Nephron (organoid): ENCODE results near the gene CACNA2D3.
"Not testable (repeated sequence)": the region's sequence is repeated elsewhere in the genome, so short reads cannot be mapped to it uniquely, and the experiment has no call there.

Experiments
- H3K27ac Mint-ChIP-seq, 3 experiments: 2 replicates each; pipeline ENCODE4 v1.8.0; 2020; ENCODE audit warnings: mixed read lengths in 3 of 3, mild to moderate bottlenecking in 2 of 3, moderate library complexity in 1 of 3
- H3K27me3 Mint-ChIP-seq: 2 replicates; pipeline ENCODE4 v1.8.0; 2021; ENCODE audit warnings: low read depth, mild to moderate bottlenecking, moderate library complexity, mixed read lengths
- H3K36me3 Mint-ChIP-seq: 2 replicates; pipeline ENCODE4 v1.8.0; 2020; ENCODE audit warnings: low read depth, mixed read lengths
- H3K4me1 Mint-ChIP-seq: 2 replicates; pipeline ENCODE4 v1.8.0; 2020; ENCODE audit warnings: mixed read lengths
- H3K4me3 Mint-ChIP-seq, 3 experiments: 2 replicates each; pipeline ENCODE4 v1.8.0; 2020; ENCODE audit warnings: mild to moderate bottlenecking in 3 of 3, mixed read lengths in 3 of 3, moderate library complexity in 2 of 3
- H3K9me3 Mint-ChIP-seq: 2 replicates; pipeline ENCODE4 v1.8.0; 2020; ENCODE audit warnings: mixed read lengths
- TF ChIP-seq, protein P1 (sequence below), 3 experiments: fragments of 200-600 bp; sonication (generic); IDR thresholded peaks; one replicate each; pipeline ENCODE4 v1.5.0; 2021; ENCODE audit warnings: antibody characterized with exemption in 3 of 3; ENCODE audit not compliant: unreplicated experiment in 3 of 3

CACNA2D3 gene

DNA sequence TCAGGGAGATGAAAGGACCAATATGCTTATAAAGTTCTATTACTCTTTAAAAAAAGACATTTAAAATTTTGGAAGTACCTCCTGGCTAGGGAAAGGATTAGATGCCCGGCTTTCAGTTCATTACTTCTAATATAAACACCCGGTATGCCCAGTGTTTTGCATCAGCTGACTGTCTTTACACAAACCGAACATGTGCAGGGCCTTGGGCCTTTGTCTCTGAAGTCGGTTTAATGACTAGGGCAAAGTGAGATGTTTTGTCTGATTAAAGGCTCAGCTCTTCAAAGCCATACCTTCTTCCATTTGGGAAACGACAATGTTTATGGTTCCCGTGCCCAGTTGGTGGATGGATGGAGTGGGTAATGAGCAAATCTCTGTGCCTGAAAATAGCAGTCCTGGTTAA, 984.8 kb downstream of the CACNA2D3 start:
- Mint-ChIP-seq H3K27me3 (peaks cover 3% of the 10 kb centered on the region), H3K4me1 (no peaks in the 10 kb centered on the region), H3K4me3 (no peak overlapping the region), H3K36me3 (no peaks in the 10 kb centered on the region), H3K27ac (no peak overlapping the region), H3K9me3 (no peaks in the 10 kb centered on the region)
- TF ChIP-seq, protein P1, sequence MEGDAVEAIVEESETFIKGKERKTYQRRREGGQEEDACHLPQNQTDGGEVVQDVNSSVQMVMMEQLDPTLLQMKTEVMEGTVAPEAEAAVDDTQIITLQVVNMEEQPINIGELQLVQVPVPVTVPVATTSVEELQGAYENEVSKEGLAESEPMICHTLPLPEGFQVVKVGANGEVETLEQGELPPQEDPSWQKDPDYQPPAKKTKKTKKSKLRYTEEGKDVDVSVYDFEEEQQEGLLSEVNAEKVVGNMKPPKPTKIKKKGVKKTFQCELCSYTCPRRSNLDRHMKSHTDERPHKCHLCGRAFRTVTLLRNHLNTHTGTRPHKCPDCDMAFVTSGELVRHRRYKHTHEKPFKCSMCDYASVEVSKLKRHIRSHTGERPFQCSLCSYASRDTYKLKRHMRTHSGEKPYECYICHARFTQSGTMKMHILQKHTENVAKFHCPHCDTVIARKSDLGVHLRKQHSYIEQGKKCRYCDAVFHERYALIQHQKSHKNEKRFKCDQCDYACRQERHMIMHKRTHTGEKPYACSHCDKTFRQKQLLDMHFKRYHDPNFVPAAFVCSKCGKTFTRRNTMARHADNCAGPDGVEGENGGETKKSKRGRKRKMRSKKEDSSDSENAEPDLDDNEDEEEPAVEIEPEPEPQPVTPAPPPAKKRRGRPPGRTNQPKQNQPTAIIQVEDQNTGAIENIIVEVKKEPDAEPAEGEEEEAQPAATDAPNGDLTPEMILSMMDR (IDR thresholded peaks at IDR 0.05; ENCODE audit: unreplicated experiment in 3 of 3), result no peak

DNA sequence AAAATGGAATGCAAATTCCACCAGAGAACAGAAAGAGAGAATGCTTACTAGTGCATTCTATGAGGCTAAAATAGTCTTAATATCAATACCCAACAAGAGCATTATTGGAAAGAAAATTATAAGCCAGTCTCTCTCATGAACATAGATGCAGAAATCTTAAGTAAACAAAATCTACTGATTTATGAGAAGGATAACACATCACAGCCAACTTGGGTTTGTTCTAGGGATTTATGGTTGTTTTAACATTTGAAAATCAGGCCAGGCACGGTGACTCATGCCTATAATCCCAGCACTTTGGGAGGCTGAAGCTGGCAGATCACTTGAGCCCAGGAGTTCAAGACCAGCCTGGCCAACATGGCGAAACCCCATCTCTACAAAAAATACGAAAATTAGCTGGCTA, 989.6 kb downstream of the CACNA2D3 start:
- H3K36me3 Mint-ChIP-seq, H3K27me3 Mint-ChIP-seq, H3K4me3 Mint-ChIP-seq, H3K9me3 Mint-ChIP-seq, H3K27ac Mint-ChIP-seq, H3K4me1 Mint-ChIP-seq: not testable (repeated sequence)

DNA sequence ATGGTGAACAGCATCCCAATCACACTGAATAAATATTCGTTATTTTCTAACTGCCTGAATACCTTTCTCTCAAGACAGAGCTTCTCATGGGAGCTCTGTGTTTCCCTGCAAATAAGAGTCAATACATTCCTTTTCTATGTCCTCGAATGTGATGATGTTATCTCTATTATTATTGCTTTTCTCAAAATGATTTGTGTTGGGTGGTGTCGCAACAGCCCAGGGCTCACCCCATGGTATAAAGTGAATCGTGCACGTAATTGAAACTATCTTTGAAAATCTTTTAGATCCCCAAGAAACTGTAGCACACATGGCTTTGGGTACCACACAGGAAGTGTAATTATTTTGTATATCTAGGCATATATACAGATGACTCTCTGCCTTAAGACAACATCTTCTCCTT, 996.1 kb downstream of the CACNA2D3 start:
- no peaks in the 10 kb centered on the region for H3K4me1 Mint-ChIP-seq
- no peak overlapping the region for H3K27ac Mint-ChIP-seq
- no peak overlapping the region for H3K4me3 Mint-ChIP-seq
- TF ChIP-seq, protein P1 (IDR thresholded peaks at IDR 0.05; ENCODE audit: unreplicated experiment in 3 of 3), result no peak
- H3K27me3 Mint-ChIP-seq, result no peaks in the 10 kb centered on the region
- no peaks in the 10 kb centered on the region for H3K9me3 Mint-ChIP-seq
- no peaks in the 10 kb centered on the region for H3K36me3 Mint-ChIP-seq

DNA sequence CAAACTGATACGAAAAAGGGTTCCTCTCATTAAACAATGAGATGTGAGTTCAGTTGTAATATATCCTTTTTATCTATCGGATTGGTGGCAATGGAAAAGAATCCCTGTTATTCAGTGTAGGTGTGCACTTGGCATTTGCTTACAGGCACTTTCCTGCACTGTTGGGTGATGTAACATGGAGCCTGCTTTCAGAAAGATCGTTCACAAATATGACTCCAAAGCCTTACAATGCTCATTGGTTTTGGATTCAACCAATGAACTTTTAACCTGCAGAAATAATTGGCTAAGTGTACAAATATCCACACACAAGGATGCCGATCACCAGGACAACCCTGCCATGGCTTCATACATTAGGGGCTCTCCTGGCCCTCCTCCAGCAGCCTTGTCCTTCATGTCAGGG, 996.9 kb downstream of the CACNA2D3 start:
- H3K27me3 Mint-ChIP-seq, result no peaks in the 10 kb centered on the region
- no peak overlapping the region for H3K4me3 Mint-ChIP-seq
- TF ChIP-seq, protein P1 (IDR thresholded peaks at IDR 0.05; ENCODE audit: unreplicated experiment in 3 of 3), result no peak
- no peaks in the 10 kb centered on the region for H3K4me1 Mint-ChIP-seq
- no peak overlapping the region for H3K27ac Mint-ChIP-seq
- H3K36me3 Mint-ChIP-seq, result no peaks in the 10 kb centered on the region
- H3K9me3 Mint-ChIP-seq, result no peaks in the 10 kb centered on the region

DNA sequence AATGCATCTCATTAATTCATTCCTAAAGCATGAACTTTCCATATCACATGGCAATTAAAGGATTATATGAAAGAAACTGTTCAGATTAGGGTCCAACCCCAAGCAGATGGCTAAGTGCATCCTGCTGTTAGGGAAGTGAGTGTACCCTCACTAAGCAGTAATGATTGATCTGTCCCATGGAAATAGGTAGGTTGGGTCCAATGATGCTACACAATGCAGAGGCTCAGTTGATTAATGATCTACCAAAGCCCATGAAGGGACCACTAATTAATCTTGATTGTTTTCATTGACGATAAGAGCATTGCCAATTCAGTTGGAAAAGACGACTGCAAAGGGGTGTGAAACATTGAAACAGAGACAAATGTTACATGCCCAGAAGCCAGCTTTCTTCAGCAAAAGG, 1000.0 kb downstream of the CACNA2D3 start:
- H3K36me3 Mint-ChIP-seq, result no peaks in the 10 kb centered on the region
- H3K4me3 Mint-ChIP-seq, result no peak overlapping the region
- H3K4me1 Mint-ChIP-seq, result peaks cover 4% of the 10 kb centered on the region
- H3K27ac Mint-ChIP-seq, result no peak overlapping the region
- TF ChIP-seq, protein P1 (IDR thresholded peaks at IDR 0.05; ENCODE audit: unreplicated experiment in 3 of 3), result no peak
- H3K27me3 Mint-ChIP-seq, result peaks cover 20% of the 10 kb centered on the region
- no peaks in the 10 kb centered on the region for H3K9me3 Mint-ChIP-seq
